WTC11 (cell line): ENCODE data around the gene AXL. TPM values are rescaled to one million over a fixed set of nuclear protein-coding genes. Genes with fewer than 3 reads are reported as not detected.

Experiments
- ATAC-seq: fragments of 200-7000 bp; cut with Tn5 transposase; 2 replicates; pipeline ENCODE4 v1.10.0; 2021; ENCODE audit warnings: mild to moderate bottlenecking, moderate library complexity
- Bru-seq: library from RNA; stranded (reverse); fragments of 400-500 nt; gene quantifications from one replicate; lab custom pipeline; 2021; lab: Mats Ljungman, UMichigan
- CTCF ChIA-PET: fragments of 300-600 bp; sonication (Branson Sonifier 250); formaldehyde crosslinking; loops from one replicate; lab custom pipeline; 2021; ENCODE audit warnings: antibody characterized with exemption; lab: Charles Lee
- POLR2A ChIA-PET: fragments of 350-600 bp; sonication (Branson Sonifier 250); formaldehyde crosslinking; loops from one replicate; lab custom pipeline; 2021; ENCODE audit warnings: antibody characterized with exemption; lab: Charles Lee
- DNase-seq: peaks from one replicate; pipeline ENCODE4 v3.0.0; 2021; ENCODE audit warnings: low spot score
- H3K27ac Mint-ChIP-seq: 2 replicates; pipeline ENCODE4 v1.8.0; 2021; ENCODE audit warnings: mixed read lengths
- H3K27me3 Mint-ChIP-seq: 2 replicates; pipeline ENCODE4 v1.8.0; 2021; ENCODE audit warnings: low read depth, mild to moderate bottlenecking, moderate library complexity, mixed read lengths
- H3K36me3 Mint-ChIP-seq: 2 replicates; pipeline ENCODE4 v1.8.0; 2021; ENCODE audit warnings: mixed read lengths
- H3K4me1 Mint-ChIP-seq: 2 replicates; pipeline ENCODE4 v1.8.0; 2022; ENCODE audit warnings: mixed read lengths
- H3K4me3 Mint-ChIP-seq: 2 replicates; pipeline ENCODE4 v1.8.0; 2021; ENCODE audit warnings: mild to moderate bottlenecking, moderate library complexity, mixed read lengths
- H3K9me3 Mint-ChIP-seq: 2 replicates; pipeline ENCODE4 v1.8.0; 2021; ENCODE audit warnings: mixed read lengths
- CREB1 ChIP-seq: sonication (generic); formaldehyde crosslinking; IDR thresholded peaks from 2 replicates; pipeline ENCODE4 v1.8.0; 2023; ENCODE audit warnings: mild to moderate bottlenecking, missing genetic modification reagents
- ETV6 ChIP-seq: sonication (generic); formaldehyde crosslinking; IDR thresholded peaks from 2 replicates; pipeline ENCODE4 v1.8.1; 2022; ENCODE audit warnings: mild to moderate bottlenecking, missing genetic modification reagents
- FOXK1 ChIP-seq: sonication (generic); formaldehyde crosslinking; IDR thresholded peaks from 2 replicates; pipeline ENCODE4 v1.8.0; 2022; ENCODE audit warnings: mild to moderate bottlenecking, moderate library complexity, missing genetic modification reagents
- FOXP1 ChIP-seq: sonication (generic); formaldehyde crosslinking; IDR thresholded peaks from 2 replicates; pipeline ENCODE4 v1.8.0; 2022; ENCODE audit warnings: missing genetic modification reagents, mild to moderate bottlenecking, moderate library complexity, borderline replicate concordance
- GRHL2 ChIP-seq: fragments of 250-450 bp; sonication (Bioruptor Pico); IDR thresholded peaks from 2 replicates; pipeline ENCODE4 v1.8.0; 2022; ENCODE audit warnings: mild to moderate bottlenecking, moderate library complexity; ENCODE audit not compliant: insufficient replicate concordance, severe bottlenecking
- IRF2 ChIP-seq: sonication (generic); formaldehyde crosslinking; IDR thresholded peaks from 2 replicates; pipeline ENCODE4 v1.8.0; 2022; ENCODE audit warnings: low read depth, missing genetic modification reagents, borderline replicate concordance
- JUN ChIP-seq: sonication (generic); formaldehyde crosslinking; IDR thresholded peaks from 2 replicates; pipeline ENCODE4 v1.8.0; 2023; ENCODE audit warnings: mild to moderate bottlenecking, missing genetic modification reagents
- NFATC4 ChIP-seq: fragments of 250-450 bp; sonication (Bioruptor Pico); IDR thresholded peaks from 2 replicates; pipeline ENCODE4 v1.9.0; 2021; ENCODE audit warnings: mild to moderate bottlenecking
- NFE2L1 ChIP-seq: sonication (generic); formaldehyde crosslinking; IDR thresholded peaks from 2 replicates; pipeline ENCODE4 v1.8.1; 2023; ENCODE audit warnings: missing genetic modification reagents
- NFYB ChIP-seq: sonication (generic); formaldehyde crosslinking; conservative IDR thresholded peaks from 2 replicates; pipeline ENCODE4 v1.8.0; 2022; ENCODE audit warnings: low read depth, missing genetic modification reagents
- SMAD4 ChIP-seq: sonication (generic); formaldehyde crosslinking; IDR thresholded peaks from 2 replicates; pipeline ENCODE4 v1.8.0; 2022; ENCODE audit warnings: mild to moderate bottlenecking, missing genetic modification reagents
- TP53 ChIP-seq: sonication (generic); formaldehyde crosslinking; IDR thresholded peaks from 2 replicates; pipeline ENCODE4 v1.8.1; 2023; ENCODE audit warnings: mild to moderate bottlenecking, missing genetic modification reagents
- ZBTB21 ChIP-seq: sonication (generic); formaldehyde crosslinking; IDR thresholded peaks from 2 replicates; pipeline ENCODE4 v1.8.1; 2023; ENCODE audit warnings: mild to moderate bottlenecking, missing genetic modification reagents, borderline replicate concordance
- ZNF121 ChIP-seq: sonication (generic); formaldehyde crosslinking; IDR thresholded peaks from 2 replicates; pipeline ENCODE4 v1.8.0; 2023; ENCODE audit warnings: missing genetic modification reagents
- ZNF671 ChIP-seq: fragments of 250-450 bp; sonication (Bioruptor Pico); IDR thresholded peaks from 2 replicates; pipeline ENCODE4 v1.8.0; 2021; ENCODE audit warnings: mild to moderate bottlenecking
- long read RNA-seq, 3 experiments: library from RNA in 1 of 3; library from capped mRNA in 1 of 3; library from polyadenylated mRNA in 1 of 3; unstranded in 2 of 3; stranded (forward) in 1 of 3; transcript quantifications; one replicate each; pipeline ENCODE4 v2.0.0, GENCODE V29; 2021
- total RNA-seq: library from RNA; stranded (reverse); gene quantifications from 3 replicates; pipeline ENCODE4 v1.2.3, GENCODE V29; 2021
- TF ChIP-seq, protein P1 (sequence below): sonication (generic); formaldehyde crosslinking; IDR thresholded peaks from 2 replicates; pipeline ENCODE4 v1.8.0; 2023; ENCODE audit warnings: missing genetic modification reagents, mild to moderate bottlenecking, borderline replicate concordance
- TF ChIP-seq, protein P2 (sequence below): sonication (generic); formaldehyde crosslinking; IDR thresholded peaks from 2 replicates; pipeline ENCODE4 v1.8.0; 2022; ENCODE audit warnings: mild to moderate bottlenecking, missing genetic modification reagents
- TF ChIP-seq, protein P3 (sequence below): fragments of 250-450 bp; sonication (Bioruptor Pico); IDR thresholded peaks from 2 replicates; pipeline ENCODE4 v1.9.0; 2021; ENCODE audit warnings: mild to moderate bottlenecking
- TF ChIP-seq, protein P4 (sequence below): sonication (generic); formaldehyde crosslinking; IDR thresholded peaks from 2 replicates; pipeline ENCODE4 v1.8.0; 2022; ENCODE audit warnings: missing genetic modification reagents
- TF ChIP-seq, protein P5 (sequence below): fragments of 250-450 bp; sonication (Bioruptor Pico); IDR thresholded peaks from 2 replicates; pipeline ENCODE4 v1.8.0; 2021; ENCODE audit warnings: mild to moderate bottlenecking

The AXL gene
- total RNA-seq (25.0 to 27.3 TPM (median 27.0 TPM) in 3 replicates), Bru-seq, nascent RNA (percentile 50 among the genes with signal in this experiment)
- long read RNA-seq, experiment 1, full-length matches to known transcripts: 73 of 107 reads
- long read RNA-seq, experiment 1, partial matches to known transcripts: 25 of 107 reads
- long read RNA-seq, experiment 1, other reads (novel, unspliced or antisense): 9 of 107 reads
- long read RNA-seq, experiment 2, full-length matches to known transcripts: 3 of 23 reads
- long read RNA-seq, experiment 2, partial matches to known transcripts: 13 of 23 reads
- long read RNA-seq, experiment 2, other reads (novel, unspliced or antisense): 7 of 23 reads
- long read RNA-seq, experiment 3, partial matches to known transcripts: 0 of 1 reads
- long read RNA-seq, experiment 3, other reads (novel, unspliced or antisense): 0 of 1 reads

DNA sequence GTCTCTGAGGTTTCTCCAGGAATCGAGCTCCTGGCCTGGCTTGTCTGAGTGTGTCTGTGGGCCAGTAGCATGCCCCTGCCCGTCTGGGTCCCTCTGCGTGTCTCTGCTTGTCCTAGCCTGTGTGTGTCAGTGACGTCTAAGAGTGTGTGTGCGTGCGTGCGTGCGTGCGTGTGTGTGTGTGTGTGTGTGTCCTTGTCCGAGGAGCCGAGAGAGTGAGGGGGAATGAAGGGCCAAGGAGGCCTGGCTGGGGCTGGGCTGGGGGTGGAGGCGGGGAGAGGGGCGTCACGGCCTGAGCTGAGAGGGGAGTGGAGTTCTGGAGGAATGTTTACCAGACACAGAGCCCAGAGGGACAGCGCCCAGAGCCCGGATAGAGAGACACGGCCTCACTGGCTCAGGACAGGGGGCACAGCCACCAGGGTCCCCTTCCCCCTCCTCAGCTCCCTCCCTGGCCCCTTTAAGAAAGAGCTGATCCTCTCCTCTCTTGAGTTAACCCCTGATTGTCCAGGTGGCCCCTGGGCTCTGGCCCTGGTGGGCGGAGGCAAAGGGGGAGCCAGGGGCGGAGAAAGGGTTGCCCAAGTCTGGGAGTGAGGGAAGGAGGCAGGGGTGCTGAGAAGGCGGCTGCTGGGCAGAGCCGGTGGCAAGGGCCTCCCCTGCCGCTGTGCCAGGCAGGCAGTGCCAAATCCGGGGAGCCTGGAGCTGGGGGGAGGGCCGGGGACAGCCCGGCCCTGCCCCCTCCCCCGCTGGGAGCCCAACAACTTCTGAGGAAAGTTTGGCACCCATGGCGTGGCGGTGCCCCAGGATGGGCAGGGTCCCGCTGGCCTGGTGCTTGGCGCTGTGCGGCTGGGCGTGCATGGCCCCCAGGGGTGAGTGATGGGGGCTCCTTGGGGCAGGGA, at the start of gene AXL:
Gene AXL (plus strand): TSS at position 609 of the 893 bp plus-strand sequence. CDS start 170 bp downstream, at position 779.
- Mint-ChIP-seq H3K9me3 (no peaks in the 10 kb centered on the region), H3K4me1 (peaks cover 44% of the 10 kb centered on the region), H3K4me3 (peak within 1 kb of the TSS; percentile 78), H3K36me3 (peaks cover 9% of the 10 kb centered on the region), H3K27me3 (no peaks in the 10 kb centered on the region; the same call in 1 of the 2 replicates), H3K27ac (peak within 1 kb of the TSS; percentile 68)
- ATAC-seq: peak; percentile 82
- POLR2A ChIA-PET: interaction anchor here (1.0 to 2.1 kb wide), 3 partner anchors 26 to 45 kb away, joined by 3 to 24 read pairs (median 6); partner anchors contain the start of genes CYP2S1 and HNRNPUL1
- DNase-seq: peak; percentile 82
- CTCF ChIA-PET: interaction anchor here (1.0 to 4.2 kb wide), 9 partner anchors 15 to 584 kb away, joined by 3 to 24 read pairs (median 4); partner anchors contain the start of gene EGLN2
- TF ChIP-seq JUN (CRISPR knock-in tag): no peak
- no peak for TF ChIP-seq NFATC4 (CRISPR knock-in tag)
- TF ChIP-seq FOXP1: 0 out of 2 replicates have a peak, but pooled peaks have one; percentile 14
- TF ChIP-seq CREB1 (CRISPR knock-in tag): no peak
- TF ChIP-seq IRF2: no peak
- no peak for TF ChIP-seq ZNF121
- TF ChIP-seq, protein P1, sequence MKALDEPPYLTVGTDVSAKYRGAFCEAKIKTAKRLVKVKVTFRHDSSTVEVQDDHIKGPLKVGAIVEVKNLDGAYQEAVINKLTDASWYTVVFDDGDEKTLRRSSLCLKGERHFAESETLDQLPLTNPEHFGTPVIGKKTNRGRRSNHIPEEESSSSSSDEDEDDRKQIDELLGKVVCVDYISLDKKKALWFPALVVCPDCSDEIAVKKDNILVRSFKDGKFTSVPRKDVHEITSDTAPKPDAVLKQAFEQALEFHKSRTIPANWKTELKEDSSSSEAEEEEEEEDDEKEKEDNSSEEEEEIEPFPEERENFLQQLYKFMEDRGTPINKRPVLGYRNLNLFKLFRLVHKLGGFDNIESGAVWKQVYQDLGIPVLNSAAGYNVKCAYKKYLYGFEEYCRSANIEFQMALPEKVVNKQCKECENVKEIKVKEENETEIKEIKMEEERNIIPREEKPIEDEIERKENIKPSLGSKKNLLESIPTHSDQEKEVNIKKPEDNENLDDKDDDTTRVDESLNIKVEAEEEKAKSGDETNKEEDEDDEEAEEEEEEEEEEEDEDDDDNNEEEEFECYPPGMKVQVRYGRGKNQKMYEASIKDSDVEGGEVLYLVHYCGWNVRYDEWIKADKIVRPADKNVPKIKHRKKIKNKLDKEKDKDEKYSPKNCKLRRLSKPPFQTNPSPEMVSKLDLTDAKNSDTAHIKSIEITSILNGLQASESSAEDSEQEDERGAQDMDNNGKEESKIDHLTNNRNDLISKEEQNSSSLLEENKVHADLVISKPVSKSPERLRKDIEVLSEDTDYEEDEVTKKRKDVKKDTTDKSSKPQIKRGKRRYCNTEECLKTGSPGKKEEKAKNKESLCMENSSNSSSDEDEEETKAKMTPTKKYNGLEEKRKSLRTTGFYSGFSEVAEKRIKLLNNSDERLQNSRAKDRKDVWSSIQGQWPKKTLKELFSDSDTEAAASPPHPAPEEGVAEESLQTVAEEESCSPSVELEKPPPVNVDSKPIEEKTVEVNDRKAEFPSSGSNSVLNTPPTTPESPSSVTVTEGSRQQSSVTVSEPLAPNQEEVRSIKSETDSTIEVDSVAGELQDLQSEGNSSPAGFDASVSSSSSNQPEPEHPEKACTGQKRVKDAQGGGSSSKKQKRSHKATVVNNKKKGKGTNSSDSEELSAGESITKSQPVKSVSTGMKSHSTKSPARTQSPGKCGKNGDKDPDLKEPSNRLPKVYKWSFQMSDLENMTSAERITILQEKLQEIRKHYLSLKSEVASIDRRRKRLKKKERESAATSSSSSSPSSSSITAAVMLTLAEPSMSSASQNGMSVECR (CRISPR knock-in tag): peak; percentile 49; the same call in 1 of the 2 replicates
- TF ChIP-seq, protein P2, sequence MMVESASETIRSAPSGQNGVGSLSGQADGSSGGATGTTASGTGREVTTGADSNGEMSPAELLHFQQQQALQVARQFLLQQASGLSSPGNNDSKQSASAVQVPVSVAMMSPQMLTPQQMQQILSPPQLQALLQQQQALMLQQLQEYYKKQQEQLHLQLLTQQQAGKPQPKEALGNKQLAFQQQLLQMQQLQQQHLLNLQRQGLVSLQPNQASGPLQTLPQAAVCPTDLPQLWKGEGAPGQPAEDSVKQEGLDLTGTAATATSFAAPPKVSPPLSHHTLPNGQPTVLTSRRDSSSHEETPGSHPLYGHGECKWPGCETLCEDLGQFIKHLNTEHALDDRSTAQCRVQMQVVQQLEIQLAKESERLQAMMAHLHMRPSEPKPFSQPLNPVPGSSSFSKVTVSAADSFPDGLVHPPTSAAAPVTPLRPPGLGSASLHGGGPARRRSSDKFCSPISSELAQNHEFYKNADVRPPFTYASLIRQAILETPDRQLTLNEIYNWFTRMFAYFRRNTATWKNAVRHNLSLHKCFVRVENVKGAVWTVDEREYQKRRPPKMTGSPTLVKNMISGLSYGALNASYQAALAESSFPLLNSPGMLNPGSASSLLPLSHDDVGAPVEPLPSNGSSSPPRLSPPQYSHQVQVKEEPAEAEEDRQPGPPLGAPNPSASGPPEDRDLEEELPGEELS: 0 out of 2 replicates have a peak, but pooled peaks have one; percentile 26
- TF ChIP-seq, protein P3, sequence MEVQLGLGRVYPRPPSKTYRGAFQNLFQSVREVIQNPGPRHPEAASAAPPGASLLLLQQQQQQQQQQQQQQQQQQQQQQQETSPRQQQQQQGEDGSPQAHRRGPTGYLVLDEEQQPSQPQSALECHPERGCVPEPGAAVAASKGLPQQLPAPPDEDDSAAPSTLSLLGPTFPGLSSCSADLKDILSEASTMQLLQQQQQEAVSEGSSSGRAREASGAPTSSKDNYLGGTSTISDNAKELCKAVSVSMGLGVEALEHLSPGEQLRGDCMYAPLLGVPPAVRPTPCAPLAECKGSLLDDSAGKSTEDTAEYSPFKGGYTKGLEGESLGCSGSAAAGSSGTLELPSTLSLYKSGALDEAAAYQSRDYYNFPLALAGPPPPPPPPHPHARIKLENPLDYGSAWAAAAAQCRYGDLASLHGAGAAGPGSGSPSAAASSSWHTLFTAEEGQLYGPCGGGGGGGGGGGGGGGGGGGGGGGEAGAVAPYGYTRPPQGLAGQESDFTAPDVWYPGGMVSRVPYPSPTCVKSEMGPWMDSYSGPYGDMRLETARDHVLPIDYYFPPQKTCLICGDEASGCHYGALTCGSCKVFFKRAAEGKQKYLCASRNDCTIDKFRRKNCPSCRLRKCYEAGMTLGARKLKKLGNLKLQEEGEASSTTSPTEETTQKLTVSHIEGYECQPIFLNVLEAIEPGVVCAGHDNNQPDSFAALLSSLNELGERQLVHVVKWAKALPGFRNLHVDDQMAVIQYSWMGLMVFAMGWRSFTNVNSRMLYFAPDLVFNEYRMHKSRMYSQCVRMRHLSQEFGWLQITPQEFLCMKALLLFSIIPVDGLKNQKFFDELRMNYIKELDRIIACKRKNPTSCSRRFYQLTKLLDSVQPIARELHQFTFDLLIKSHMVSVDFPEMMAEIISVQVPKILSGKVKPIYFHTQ (CRISPR knock-in tag): no peak
- TF ChIP-seq NFYB (CRISPR knock-in tag): no peak
- peak; percentile 48; the same call in 1 of the 2 replicates for TF ChIP-seq FOXK1 (CRISPR knock-in tag)
- TF ChIP-seq SMAD4 (CRISPR knock-in tag): no peak
- TF ChIP-seq, protein P4, sequence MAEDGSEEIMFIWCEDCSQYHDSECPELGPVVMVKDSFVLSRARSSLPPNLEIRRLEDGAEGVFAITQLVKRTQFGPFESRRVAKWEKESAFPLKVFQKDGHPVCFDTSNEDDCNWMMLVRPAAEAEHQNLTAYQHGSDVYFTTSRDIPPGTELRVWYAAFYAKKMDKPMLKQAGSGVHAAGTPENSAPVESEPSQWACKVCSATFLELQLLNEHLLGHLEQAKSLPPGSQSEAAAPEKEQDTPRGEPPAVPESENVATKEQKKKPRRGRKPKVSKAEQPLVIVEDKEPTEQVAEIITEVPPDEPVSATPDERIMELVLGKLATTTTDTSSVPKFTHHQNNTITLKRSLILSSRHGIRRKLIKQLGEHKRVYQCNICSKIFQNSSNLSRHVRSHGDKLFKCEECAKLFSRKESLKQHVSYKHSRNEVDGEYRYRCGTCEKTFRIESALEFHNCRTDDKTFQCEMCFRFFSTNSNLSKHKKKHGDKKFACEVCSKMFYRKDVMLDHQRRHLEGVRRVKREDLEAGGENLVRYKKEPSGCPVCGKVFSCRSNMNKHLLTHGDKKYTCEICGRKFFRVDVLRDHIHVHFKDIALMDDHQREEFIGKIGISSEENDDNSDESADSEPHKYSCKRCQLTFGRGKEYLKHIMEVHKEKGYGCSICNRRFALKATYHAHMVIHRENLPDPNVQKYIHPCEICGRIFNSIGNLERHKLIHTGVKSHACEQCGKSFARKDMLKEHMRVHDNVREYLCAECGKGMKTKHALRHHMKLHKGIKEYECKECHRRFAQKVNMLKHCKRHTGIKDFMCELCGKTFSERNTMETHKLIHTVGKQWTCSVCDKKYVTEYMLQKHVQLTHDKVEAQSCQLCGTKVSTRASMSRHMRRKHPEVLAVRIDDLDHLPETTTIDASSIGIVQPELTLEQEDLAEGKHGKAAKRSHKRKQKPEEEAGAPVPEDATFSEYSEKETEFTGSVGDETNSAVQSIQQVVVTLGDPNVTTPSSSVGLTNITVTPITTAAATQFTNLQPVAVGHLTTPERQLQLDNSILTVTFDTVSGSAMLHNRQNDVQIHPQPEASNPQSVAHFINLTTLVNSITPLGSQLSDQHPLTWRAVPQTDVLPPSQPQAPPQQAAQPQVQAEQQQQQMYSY (CRISPR knock-in tag): 0 out of 2 replicates have a peak, but pooled peaks have one; percentile 29
- peak; percentile 73; the same call in 1 of the 2 replicates for TF ChIP-seq ETV6 (CRISPR knock-in tag)
- TF ChIP-seq NFE2L1: no peak
- TF ChIP-seq, protein P5, sequence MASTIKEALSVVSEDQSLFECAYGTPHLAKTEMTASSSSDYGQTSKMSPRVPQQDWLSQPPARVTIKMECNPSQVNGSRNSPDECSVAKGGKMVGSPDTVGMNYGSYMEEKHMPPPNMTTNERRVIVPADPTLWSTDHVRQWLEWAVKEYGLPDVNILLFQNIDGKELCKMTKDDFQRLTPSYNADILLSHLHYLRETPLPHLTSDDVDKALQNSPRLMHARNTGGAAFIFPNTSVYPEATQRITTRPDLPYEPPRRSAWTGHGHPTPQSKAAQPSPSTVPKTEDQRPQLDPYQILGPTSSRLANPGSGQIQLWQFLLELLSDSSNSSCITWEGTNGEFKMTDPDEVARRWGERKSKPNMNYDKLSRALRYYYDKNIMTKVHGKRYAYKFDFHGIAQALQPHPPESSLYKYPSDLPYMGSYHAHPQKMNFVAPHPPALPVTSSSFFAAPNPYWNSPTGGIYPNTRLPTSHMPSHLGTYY (CRISPR knock-in tag): no peak
- TF ChIP-seq GRHL2 (CRISPR knock-in tag): no peak
- no peak for TF ChIP-seq ZBTB21 (CRISPR knock-in tag)
- peak; percentile 76; the same call in 1 of the 2 replicates for TF ChIP-seq TP53
- no peak for TF ChIP-seq ZNF671 (CRISPR knock-in tag)
